Measurements from ENCODE around the gene TSPAN11. TPM values are rescaled to one million over a fixed set of nuclear protein-coding genes. Genes with fewer than 3 reads are reported as not detected.

The TSPAN11 gene
- total and polyA plus RNA-seq, 4 donors, result 1.4 to 12.1 (median 3.9) TPM

GRCh38 chr12:31019561-31019960 is 93.0 kb downstream of the TSPAN11 start:
- Histone ChIP-seq H3K9ac (ENCODE audit: insufficient read depth in 1 of 2, low read length in 2 of 2) (no peak overlapping the region), H3K27me3 (ENCODE audit: control insufficient read depth in 3 of 3, insufficient read depth in 3 of 3, low read length in 2 of 3) (no peaks in the 10 kb centered on the region), H3K4me1 (ENCODE audit: control insufficient read depth in 5 of 5, insufficient read depth in 5 of 5, low read length in 5 of 5) (peaks cover 0 to 5% (median under 1%) of the 10 kb centered on the region in 5 donors), H3K4me3 (no peak overlapping the region), H3K36me3 (ENCODE audit: control insufficient read depth in 4 of 4, insufficient read depth in 4 of 4, low read length in 4 of 4) (no peaks in the 10 kb centered on the region), H3K27ac (ENCODE audit: low read depth in 1 of 2, low read length in 1 of 2) (no peak overlapping the region), H3K9me3 (ENCODE audit: control insufficient read depth in 4 of 4, insufficient read depth in 3 of 4, low read length in 3 of 4) (no peaks in the 10 kb centered on the region)
- 80 to 84% methylated on average over 6 of the region's 6 CpGs for WGBS, 2 donors
- ATAC-seq (ENCODE audit: insufficient read depth, low FRiP score) (no peak), DNase-seq (no peak)
- TF ChIP-seq CTCF (IDR thresholded peaks at IDR 0.05; ENCODE audit: control extremely low read depth, extremely low read depth), result no peak

- 85 to 90% methylated on average over 14 of the region's 14 CpGs for WGBS, 2 donors
- Histone ChIP-seq H3K27me3 (ENCODE audit: control insufficient read depth in 3 of 3, insufficient read depth in 3 of 3, low read length in 2 of 3) (no peaks in the 10 kb centered on the region), H3K9ac (ENCODE audit: insufficient read depth in 1 of 2, low read length in 2 of 2) (no peak overlapping the region), H3K9me3 (ENCODE audit: control insufficient read depth in 4 of 4, insufficient read depth in 3 of 4, low read length in 3 of 4) (no peaks in the 10 kb centered on the region), H3K4me1 (ENCODE audit: control insufficient read depth in 5 of 5, insufficient read depth in 5 of 5, low read length in 5 of 5) (peaks cover 0 to 5% (median 0%) of the 10 kb centered on the region in 5 donors), H3K36me3 (ENCODE audit: control insufficient read depth in 4 of 4, insufficient read depth in 4 of 4, low read length in 4 of 4) (no peaks in the 10 kb centered on the region), H3K4me3 (no peak overlapping the region), H3K27ac (ENCODE audit: low read depth in 1 of 2, low read length in 1 of 2) (no peak overlapping the region)
- DNase-seq, result no peak
- ATAC-seq (ENCODE audit: insufficient read depth, low FRiP score), result no peak
- TF ChIP-seq CTCF (IDR thresholded peaks at IDR 0.05; ENCODE audit: control extremely low read depth, extremely low read depth), result no peak
Observed at GRCh38 chr12:31019976-31020375, 93.4 kb downstream of the TSPAN11 start.

GRCh38 chr12:31020385-31021166 is 94.0 kb downstream of the TSPAN11 start:
- no peak for ATAC-seq (ENCODE audit: insufficient read depth, low FRiP score)

More at GRCh38 chr12:31020385-31021166, 94.0 kb downstream of the TSPAN11 start:
- peaks cover 0 to 5% (median 0%) of the 10 kb centered on the region in 5 donors for H3K4me1 ChIP-seq (ENCODE audit: control insufficient read depth in 5 of 5, insufficient read depth in 5 of 5, low read length in 5 of 5)
- H3K9ac ChIP-seq (ENCODE audit: insufficient read depth in 1 of 2, low read length in 2 of 2), result no peak overlapping the region
- no peak overlapping the region for H3K4me3 ChIP-seq
- no peak for TF ChIP-seq CTCF (IDR thresholded peaks at IDR 0.05; ENCODE audit: control extremely low read depth, extremely low read depth)
- H3K27me3 ChIP-seq (ENCODE audit: control insufficient read depth in 3 of 3, insufficient read depth in 3 of 3, low read length in 2 of 3), result no peaks in the 10 kb centered on the region
- no peaks in the 10 kb centered on the region for H3K36me3 ChIP-seq (ENCODE audit: control insufficient read depth in 4 of 4, insufficient read depth in 4 of 4, low read length in 4 of 4)
- H3K9me3 ChIP-seq (ENCODE audit: control insufficient read depth in 4 of 4, insufficient read depth in 3 of 4, low read length in 3 of 4), result no peaks in the 10 kb centered on the region
- DNase-seq, result no peak
- no peak overlapping the region for H3K27ac ChIP-seq (ENCODE audit: low read depth in 1 of 2, low read length in 1 of 2)
- 79 to 85% methylated on average over 11 of the region's 11 CpGs for WGBS, 2 donors

All from lung (tissue), 12 donors.